ENCODE data around the gene MAP4K3. TPM values are rescaled to one million over a fixed set of nuclear protein-coding genes. Genes with fewer than 3 reads are reported as not detected.

The MAP4K3 gene
- total RNA-seq, 4 donors from 2014 or later, result 49.4 to 89.0 (median 79.2) TPM

- H3K9me3 ChIP-seq, result no peaks in the 10 kb centered on the region
- 30 to 33% methylated on average over 2 to 3 of the region's 3 CpGs for WGBS, 2 donors (ENCODE audit: low coverage in 1 of 2)
- no peaks in the 10 kb centered on the region for H3K36me3 ChIP-seq
- H3K4me1 ChIP-seq, result peaks cover 4 to 76% (median 18%) of the 10 kb centered on the region in 3 donors
- TF ChIP-seq POLR2A (IDR thresholded peaks at IDR 0.05) (no peak), CTCF (IDR thresholded peaks at IDR 0.05) (no peak), POLR2AphosphoS5 (IDR thresholded peaks at IDR 0.05) (no peak), EP300 (IDR thresholded peaks at IDR 0.05) (no peak)
- peak overlapping the region in 2 of 4 donors; percentile 15 to 26 for H3K27ac ChIP-seq
- H3K27me3 ChIP-seq, result no peaks in the 10 kb centered on the region
- no peak overlapping the region for H3K4me3 ChIP-seq
- peak; percentile 60 for ATAC-seq
Measured at GRCh38 chr2:39431592-39432316, 5.3 kb downstream of the MAP4K3 start.

GRCh38 chr2:39429746-39430145, 7.3 kb downstream of the MAP4K3 start:
- Histone ChIP-seq H3K27me3 (no peaks in the 10 kb centered on the region), H3K4me1 (peaks cover 4 to 82% (median 20%) of the 10 kb centered on the region in 3 donors), H3K36me3 (no peaks in the 10 kb centered on the region), H3K4me3 (no peak overlapping the region), H3K27ac (no peak overlapping the region), H3K9me3 (no peaks in the 10 kb centered on the region)
- no peak for TF ChIP-seq CTCF (IDR thresholded peaks at IDR 0.05)
- no peak for TF ChIP-seq POLR2A (IDR thresholded peaks at IDR 0.05)
- TF ChIP-seq POLR2AphosphoS5 (IDR thresholded peaks at IDR 0.05), result no peak
- no peak for TF ChIP-seq EP300 (IDR thresholded peaks at IDR 0.05)
- ATAC-seq, result no peak
- 40 to 82% methylated on average over 1 of the region's 1 CpG for WGBS, 2 donors (ENCODE audit: low coverage in 1 of 2)

GRCh38 chr2:39424951-39425350, 12.1 kb downstream of the MAP4K3 start:
- 100% methylated on average over 1 of the region's 1 CpG; no CpG with 5 or more reads in 1 of the 2 donors for WGBS, 2 donors (ENCODE audit: low coverage in 1 of 2)
- no peaks in the 10 kb centered on the region for H3K27me3 ChIP-seq
- no peak for TF ChIP-seq POLR2A (IDR thresholded peaks at IDR 0.05)
- TF ChIP-seq CTCF (IDR thresholded peaks at IDR 0.05), result no peak
- no peak for TF ChIP-seq POLR2AphosphoS5 (IDR thresholded peaks at IDR 0.05)
- no peak for TF ChIP-seq EP300 (IDR thresholded peaks at IDR 0.05)
- peaks cover 0 to 66% (median 2%) of the 10 kb centered on the region in 3 donors for H3K4me1 ChIP-seq
- no peak for ATAC-seq
- H3K9me3 ChIP-seq, result no peaks in the 10 kb centered on the region
- no peak overlapping the region for H3K27ac ChIP-seq
- H3K4me3 ChIP-seq, result no peak overlapping the region
- H3K36me3 ChIP-seq, result no peaks in the 10 kb centered on the region

GRCh38 chr2:39422700-39423099, 14.4 kb downstream of the MAP4K3 start:
- peaks cover 0 to 82% (median 2%) of the 10 kb centered on the region in 3 donors for H3K4me1 ChIP-seq
- no peak for ATAC-seq
- no peaks in the 10 kb centered on the region for H3K27me3 ChIP-seq
- H3K4me3 ChIP-seq, result no peak overlapping the region
- H3K27ac ChIP-seq, result no peak overlapping the region
- no peaks in the 10 kb centered on the region for H3K36me3 ChIP-seq
- TF ChIP-seq POLR2AphosphoS5 (IDR thresholded peaks at IDR 0.05) (no peak), CTCF (IDR thresholded peaks at IDR 0.05) (no peak), EP300 (IDR thresholded peaks at IDR 0.05) (no peak), POLR2A (IDR thresholded peaks at IDR 0.05) (no peak)
- WGBS, 2 donors (ENCODE audit: low coverage in 1 of 2), result 86 to 100% methylated on average over 1 of the region's 1 CpG
- no peaks in the 10 kb centered on the region for H3K9me3 ChIP-seq

GRCh38 chr2:39421354-39421753, 15.7 kb downstream of the MAP4K3 start:
- WGBS, 2 donors (ENCODE audit: low coverage in 1 of 2), result 92 to 100% methylated on average over 1 to 2 of the region's 2 CpGs
- no peak for ATAC-seq
- no peak overlapping the region for H3K27ac ChIP-seq

More at GRCh38 chr2:39421354-39421753, 15.7 kb downstream of the MAP4K3 start:
- no peak overlapping the region for H3K4me3 ChIP-seq
- H3K36me3 ChIP-seq, result no peaks in the 10 kb centered on the region
- H3K27me3 ChIP-seq, result no peaks in the 10 kb centered on the region
- H3K4me1 ChIP-seq, result peaks cover 2 to 83% (median 3%) of the 10 kb centered on the region in 3 donors
- no peaks in the 10 kb centered on the region for H3K9me3 ChIP-seq
- TF ChIP-seq POLR2AphosphoS5 (IDR thresholded peaks at IDR 0.05), result no peak
- TF ChIP-seq EP300 (IDR thresholded peaks at IDR 0.05), result no peak
- no peak for TF ChIP-seq CTCF (IDR thresholded peaks at IDR 0.05)
- TF ChIP-seq POLR2A (IDR thresholded peaks at IDR 0.05), result no peak
